ENCODE results near the gene NAV2.

The NAV2 gene

DNA sequence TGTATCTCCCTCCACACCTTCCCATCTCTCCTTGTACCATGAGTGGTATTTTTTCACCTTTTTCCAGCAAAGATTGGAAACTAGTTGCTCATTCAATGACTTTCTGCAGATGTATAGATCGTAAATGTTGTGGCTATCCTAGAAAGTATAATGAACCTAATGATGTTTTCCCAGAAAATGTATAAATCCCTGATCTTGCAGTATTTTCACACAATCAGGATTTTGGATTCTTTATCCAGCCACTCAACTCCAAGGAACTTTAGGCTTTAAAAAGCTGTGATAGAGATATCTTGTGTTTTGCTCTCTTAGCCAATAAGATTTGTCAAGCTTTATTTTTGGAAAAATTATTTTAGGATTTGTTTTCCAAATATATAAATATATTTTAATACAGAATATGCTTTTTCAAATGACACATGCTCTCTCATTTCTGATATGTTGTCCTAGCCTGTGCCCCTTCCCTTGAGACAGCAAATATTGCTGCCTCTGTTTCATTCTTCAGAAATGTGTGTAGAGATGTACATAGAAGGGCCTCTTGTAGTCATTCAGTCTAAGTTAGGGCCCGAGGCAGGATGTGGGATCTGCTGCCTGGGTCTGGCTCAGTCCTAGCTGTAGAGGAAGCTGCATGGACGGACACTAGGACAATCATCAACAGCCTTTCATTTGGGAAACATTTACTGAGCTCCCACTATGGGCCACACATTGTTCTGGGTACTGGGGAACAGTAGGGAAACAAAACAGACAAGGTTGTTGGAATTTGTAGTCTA is 62.4 kb downstream of the NAV2 start:
- no peak for DNase-seq (ENCODE audit: low read depth in 2 of 2)

DNA sequence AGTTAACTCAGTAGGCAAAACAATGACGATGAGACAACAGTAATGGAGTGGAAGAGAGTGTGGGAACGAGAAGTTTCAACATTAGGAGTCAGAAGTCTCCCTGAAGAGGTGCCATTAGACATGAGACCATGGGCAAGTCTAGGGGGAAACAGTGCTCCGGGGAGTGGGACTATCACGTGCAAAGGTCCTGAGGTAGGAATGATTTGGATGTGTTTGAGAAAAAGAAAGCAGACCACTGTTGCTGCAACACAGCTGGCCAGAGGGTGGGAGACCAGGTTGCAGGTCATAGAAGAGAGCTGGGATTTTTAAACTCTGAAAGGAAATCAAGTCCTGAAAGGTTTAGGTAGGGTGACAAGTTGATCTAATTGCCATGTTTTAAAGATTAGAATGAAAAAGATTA is 63.0 kb downstream of the NAV2 start:
- DNase-seq (ENCODE audit: low read depth in 2 of 2) = no peak

DNA sequence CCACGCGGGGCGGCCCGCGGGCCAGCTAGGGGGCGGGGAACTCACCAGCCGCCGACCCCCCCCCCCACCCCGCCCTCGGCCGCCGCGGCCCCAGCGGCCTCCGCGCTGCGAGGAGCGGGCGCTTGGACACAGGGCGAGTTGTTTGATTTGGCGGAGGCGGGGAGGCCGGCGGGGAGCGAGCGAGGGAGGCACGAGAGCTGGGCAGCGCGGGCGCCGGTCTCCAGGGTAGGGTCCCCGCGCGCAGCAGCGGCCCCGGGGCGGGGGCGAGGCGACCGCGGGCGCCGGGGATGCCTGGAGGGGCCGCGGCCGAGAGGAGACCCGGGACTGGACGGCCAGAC is 64.4 kb downstream of the NAV2 start:
- DNase-seq (ENCODE audit: low read depth in 2 of 2) = no peak

DNA sequence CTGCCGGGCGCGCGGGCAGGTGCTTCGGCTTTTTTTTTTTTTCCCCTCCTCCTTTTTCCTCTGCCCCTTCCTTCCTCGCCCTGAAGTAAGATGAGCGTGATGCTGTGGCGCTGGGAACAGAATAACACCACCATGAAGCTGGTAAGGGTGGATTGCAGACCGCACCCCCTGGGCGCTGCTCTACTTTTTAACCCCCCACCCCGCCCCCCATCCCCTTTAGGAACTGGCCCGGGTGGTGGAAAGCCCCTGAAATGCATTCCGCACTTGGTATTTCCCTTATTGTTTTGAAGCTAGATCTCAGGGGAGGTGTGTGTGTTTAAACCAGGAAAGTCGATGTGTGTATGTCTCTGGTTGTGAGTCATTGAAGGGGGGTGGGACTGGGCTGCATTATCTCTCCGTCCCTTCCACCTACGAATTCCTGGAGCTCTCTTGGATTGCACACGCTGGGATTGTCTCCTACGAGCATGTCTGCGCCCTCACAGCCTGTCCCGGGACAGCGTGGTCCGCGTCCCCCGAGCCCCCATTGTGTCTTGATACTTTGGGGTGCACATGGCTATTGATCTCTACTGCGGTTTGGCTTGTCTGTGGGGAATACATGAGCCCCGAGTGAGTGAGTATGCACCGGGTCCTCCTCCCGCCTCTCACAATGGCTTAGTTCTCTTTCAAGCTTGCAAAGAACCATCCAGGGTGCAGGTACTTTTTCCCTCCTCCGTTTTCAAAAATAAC is 64.9 kb downstream of the NAV2 start:
- no peak for DNase-seq (ENCODE audit: low read depth in 2 of 2)

DNA sequence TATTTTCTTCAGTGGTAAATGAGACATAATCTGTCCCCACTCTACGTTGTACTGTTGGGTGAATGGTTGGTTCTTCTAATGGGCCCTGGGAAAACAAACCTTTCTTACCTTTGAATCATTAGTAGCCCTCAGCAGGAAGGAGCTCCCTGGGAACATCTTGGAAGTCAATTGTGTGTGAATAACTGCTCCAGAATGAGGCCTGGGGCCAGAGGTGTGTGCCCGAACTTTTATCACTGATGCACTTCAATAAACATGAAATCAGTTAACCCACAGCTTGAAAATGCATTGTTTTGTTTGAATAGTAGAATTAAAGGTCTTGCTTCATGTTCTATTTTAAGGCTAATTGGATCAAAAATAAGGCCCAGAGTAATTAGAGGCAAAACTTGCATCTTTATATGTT is 67.1 kb downstream of the NAV2 start:
- no peak for DNase-seq (ENCODE audit: low read depth in 2 of 2)

DNA sequence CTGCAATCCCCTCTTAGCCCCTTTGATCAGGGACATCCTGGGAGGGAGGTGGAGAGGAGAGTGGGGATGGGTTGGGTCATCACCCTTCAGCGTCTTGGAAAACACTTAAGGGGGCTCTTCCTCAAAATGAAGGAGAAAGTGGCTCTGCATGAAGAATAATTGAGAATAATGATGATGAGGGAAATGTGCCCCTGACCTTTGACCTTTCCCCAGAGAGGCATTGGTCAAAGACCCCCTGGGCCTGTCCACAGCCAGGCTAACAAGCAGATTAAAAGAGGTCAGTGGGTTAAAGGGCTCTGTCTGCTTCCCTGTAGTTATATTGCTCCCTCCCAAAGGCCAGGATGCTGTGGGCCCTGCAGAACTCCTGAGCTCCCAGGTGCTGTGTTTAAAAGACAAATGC is 68.7 kb downstream of the NAV2 start:
- DNase-seq (ENCODE audit: low read depth in 2 of 2) = no peak

DNA sequence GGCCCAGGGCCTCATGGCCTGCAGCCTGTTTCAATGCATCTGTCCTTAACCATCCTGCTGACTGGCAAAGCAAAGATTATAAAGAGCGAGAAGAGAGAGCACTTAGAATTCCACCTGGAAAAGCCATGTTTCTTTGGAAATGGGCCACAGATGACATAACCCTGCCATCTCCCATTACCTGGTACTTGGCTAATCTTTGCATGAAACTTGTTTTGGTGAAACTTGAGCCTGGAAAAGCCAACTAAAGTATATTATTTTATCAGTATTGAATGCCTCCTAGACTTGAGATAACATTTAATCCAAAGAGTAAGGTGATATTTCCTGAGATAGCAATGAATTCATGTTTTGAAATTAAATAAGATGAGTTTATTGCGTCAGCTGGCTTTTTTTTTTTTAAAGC is 72.6 kb downstream of the NAV2 start:
- no peak for DNase-seq (ENCODE audit: low read depth in 2 of 2)

DNA sequence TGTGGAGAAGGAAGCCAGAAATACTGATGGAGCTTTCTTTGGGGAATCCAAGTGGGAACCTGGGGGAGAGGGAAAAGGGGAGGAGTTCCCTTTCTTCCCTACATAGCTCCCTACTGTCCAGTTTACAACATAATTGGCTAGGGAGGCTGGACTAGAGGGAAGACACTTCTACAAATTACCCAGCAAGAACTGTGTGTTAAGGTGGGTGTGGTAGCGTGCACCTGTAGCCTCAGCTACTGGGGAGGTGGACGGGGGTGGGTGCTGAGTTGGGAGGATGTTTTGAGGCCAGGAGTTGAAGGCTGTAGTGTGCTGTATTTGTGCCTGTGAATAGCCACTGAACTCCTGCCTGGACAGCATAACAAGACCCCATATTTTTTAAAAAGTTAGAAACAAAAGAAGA is 74.0 kb downstream of the NAV2 start:
- DNase-seq (ENCODE audit: low read depth in 2 of 2) = no peak

DNA sequence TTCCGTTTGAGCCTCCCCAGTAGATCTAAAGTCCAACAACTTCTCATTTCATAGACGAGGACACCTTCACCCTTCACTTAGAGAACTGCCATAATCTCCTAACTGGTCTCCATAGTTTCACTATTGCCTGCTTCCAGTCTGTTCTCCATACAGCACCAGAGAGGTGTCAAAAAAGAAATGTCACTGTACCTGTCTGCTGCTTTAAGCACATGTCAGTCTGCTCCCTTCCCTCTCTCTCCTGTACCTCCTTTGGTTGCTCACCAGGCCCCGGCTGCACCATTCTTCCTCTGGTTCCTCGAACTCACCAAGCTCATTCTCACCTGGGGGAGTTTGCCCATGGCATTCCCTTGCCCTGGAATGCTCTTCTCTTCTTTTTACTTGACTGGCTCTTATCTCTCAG is 75.8 kb downstream of the NAV2 start:
- no peak for DNase-seq (ENCODE audit: low read depth in 2 of 2)

DNA sequence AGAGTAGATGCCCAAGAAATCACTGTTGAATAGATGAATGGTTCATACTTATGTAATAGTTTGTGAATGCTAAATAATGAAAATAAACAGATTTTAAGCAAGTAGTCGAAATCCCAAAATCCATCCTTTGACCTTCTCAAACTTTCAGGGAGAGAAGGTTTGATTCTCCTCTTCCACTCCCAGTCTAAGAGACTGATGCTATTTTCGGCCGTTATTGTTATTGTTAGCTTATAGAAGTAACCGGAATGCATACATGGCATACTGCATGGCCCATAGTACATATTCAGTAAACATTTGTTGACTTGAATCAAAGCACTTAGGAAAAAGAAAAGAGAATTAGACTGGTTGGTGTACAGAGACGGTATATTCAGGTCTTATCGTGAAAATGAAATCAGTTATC is 76.6 kb downstream of the NAV2 start:
- DNase-seq (ENCODE audit: low read depth in 2 of 2) = no peak

DNA sequence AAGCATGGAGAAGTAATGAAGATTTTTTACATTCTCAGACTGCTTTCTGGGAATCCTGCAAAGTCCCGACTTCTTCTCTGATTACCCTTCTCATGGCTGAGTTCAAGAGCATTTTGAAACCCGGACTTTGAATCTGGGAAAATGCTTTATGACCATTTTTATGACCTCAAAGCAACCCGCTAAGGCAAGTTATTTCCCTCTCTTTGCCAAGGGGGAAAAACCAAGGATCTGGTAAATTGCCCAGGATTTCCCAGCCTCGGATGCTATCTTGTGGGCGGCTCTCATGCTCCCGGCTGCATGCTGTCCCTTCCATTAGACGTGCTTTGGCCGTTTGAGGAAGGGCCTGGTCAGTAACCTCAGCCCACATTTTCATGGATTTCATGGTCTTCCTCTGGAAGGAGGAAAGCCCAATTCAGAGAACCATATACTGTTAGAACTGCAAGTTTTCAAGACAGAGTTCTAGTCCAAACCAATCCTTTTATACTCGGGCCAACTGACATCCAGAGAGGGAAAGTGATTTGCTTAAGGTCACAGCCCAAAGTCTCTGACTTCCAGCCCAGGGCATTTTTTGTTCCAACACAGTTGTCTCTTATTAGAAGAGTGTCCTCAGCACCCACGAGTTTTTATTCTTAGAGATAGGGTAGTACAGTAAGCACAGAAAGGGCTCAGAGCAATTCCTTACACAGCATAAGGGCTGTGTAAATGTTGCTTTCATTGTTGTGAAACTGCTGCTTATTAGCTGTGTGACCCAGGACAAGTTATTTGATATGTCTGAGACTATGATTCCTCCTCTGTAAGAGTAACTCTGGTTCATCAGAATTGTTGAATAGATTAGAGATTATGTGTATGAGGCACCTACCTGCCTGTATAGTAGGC is 77.4 kb downstream of the NAV2 start:
- no peak for DNase-seq (ENCODE audit: low read depth in 2 of 2)

DNA sequence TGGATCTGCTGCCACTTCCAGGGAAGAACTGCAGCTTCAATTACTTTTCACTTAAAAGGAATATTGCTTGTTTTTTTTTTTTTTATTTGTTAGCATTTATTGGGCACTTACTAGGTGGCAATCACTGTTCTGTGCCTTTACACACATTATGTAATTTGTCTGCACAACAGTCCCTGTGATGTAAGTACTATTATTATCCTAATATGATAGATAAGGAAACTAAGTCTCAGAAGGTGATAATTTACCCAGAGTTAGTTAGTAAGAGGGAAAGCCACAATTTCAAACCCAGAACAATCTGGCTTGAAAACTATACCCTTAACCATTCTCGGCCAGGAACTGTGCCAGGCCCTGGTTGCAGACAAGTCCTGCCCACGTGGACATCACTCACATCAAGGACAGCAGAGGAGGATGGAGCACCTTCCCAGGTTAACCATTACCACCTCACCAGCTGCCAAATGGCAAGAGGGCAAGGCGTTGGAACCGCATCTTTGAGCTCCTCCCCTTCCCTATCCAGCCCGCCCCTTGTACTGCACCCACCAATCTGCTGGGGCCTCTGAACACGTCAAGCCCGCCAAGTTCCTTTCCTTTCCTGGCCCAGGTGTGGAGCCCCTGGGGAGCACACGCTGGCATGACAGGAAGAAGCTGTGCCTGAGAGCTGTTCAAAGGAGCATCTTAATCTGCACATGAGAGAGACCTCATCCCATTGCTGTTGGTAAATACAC is 78.4 kb downstream of the NAV2 start:
- DNase-seq (ENCODE audit: low read depth in 2 of 2) = no peak

DNA sequence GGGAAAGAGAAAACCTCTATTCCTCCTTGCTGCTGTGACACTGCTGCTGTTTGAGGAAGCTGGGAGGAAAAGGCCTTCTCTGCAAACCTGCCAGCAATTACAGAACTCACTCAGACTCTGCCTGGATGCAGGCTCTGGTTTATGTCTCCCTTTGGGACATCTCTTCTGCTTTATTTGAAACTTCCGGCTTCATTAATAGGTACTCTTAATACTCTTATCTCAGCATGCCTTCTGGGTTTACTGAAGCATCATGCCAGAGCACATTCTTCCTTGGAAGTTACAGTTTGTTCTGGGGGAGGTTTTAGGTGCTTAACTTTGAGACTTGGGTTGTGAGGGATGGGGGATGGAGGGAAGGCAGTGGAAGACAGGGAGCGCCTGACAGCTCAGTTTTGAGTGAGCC is 79.9 kb downstream of the NAV2 start:
- no peak for DNase-seq (ENCODE audit: low read depth in 2 of 2)

DNA sequence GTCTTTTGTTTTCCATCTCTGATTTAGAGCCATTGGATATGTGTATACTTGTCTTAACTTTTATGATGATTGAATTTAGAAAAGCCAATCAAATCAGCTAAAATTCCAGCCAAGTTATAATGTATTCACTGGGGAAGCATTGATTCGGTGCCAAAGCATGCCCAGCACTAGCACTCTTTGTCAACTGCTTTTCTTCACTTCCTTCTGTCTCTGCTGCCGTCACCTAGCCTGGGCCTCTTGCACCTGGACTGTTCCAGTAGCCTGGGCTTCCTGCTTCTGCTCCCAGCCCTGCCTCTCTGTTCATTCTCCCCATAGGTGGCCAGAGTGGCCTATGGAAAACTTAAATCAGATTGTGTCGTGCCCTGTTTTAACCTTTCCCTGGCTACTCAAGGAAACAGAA is 80.7 kb downstream of the NAV2 start:
- DNase-seq (ENCODE audit: low read depth in 2 of 2) = no peak

DNA sequence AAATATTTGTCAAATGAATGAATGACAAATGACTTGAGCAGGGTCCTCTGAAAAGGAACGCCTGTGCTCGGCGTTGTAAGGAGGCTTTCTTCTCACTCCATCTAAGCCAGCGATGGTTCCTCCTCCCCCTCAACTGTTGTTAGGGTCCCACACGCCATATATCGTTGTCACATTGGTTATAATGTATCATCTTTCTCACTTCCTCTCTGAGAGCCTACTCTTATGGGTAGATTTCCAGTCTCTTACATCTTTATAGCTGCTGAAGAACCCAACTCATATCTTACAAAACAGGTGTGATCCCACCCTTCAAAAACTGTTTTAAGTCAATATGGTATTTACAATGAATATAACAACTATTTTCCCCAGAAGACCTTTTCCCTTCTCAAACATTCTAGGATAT is 81.5 kb downstream of the NAV2 start:
- no peak for DNase-seq (ENCODE audit: low read depth in 2 of 2)

DNA sequence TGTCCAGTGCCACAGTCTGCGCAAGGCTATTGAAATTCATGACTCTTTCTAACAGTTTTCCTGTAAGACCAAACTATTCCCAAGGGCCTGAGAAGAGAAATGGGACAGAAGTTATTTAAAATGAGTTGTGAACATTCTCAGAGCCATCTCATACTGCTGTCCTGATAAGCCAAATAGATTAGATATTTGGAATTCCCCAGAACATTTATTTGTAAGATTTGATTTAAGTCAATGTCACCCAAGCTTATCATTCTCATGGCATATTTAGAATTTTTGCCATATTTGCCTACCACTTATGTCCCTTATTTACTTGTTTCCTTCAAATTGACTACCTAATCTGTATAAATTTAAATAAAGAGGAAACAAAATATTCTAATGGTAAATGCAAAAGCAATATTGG is 82.4 kb downstream of the NAV2 start:
- DNase-seq (ENCODE audit: low read depth in 2 of 2) = no peak

DNA sequence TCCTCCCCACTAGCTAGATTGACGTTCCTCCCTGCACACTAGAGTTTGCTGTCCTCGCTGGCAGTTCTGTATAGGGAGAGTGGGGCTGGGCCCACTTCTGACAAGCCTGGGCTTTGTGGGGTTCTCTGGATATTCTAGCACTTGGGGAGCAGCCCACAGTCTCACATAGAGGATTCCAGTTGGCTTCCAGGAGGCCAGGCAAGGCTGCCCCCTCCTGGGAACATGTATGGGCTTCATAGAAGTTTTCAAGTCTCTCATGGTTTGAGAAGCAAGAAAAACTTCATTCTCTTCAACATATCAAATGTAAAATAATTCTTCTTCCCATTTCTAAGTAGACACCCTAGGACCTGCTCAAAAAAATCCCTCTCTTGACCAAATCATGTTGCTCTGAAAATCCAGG is 87.5 kb downstream of the NAV2 start:
- DNase-seq (ENCODE audit: low read depth in 2 of 2) = no peak

DNA sequence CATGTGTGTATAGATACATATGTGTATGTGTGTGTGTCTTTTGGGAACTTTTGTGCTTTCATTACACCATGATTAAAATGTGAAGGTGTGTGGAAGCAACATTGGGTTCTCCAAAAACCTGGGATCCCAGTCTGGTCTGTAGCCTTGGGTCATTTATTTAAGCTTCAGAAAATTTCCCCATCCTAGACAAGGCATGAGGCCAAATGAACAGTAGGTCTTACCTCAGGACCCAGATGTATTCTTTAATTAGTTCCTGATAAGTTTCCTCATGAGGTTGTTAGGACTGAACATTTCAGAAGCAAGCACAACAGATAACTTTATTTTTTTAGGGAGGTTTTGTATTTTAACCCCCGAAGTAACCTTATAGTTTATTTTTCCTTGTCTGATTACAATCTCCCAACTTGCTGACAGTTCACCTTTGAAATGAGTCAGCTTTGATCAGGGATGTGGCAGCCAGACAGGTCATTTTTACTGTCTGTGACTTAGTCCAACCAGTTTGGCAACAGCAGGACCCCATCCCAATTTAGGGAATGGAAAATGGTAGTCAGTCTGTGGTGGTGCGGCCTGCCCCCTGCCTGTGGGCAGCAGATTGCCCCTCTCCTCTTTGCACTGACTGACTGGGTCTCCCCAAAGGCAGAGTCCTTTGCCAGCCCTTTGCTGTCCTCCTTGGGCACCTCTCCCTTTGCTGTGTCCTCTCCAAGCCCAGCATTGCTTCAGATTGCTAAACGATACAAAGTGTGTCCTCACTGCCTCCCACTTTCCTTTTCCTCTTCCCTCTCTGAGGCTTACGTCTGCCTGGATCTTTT is 88.3 kb downstream of the NAV2 start:
- no peak for DNase-seq (ENCODE audit: low read depth in 2 of 2)

DNA sequence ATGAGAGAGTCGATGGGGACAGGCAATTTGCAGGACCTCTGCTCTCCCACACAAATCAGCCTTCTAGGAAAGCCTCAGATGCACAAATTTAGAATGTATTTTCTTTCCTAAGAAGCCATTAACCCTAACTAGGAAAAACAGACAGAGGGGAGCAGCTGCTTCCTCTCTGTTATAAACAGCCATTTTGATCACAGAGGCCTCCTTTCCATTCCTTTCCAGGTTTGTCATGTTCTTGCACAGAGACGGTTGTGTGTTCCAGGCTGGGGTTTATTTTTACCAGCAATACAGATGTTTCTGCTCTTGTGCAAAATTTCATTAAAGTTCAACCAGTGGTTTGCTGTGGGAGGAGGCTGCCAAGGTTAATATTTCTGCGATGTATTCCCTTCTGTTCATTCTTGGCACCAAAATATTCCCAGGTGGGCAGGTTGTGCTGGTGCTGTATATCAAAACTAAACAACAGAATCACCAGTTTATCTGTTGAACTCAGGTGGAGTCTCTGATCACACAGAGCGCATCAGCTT is 90.2 kb downstream of the NAV2 start:
- DNase-seq (ENCODE audit: low read depth in 2 of 2) = no peak

DNA sequence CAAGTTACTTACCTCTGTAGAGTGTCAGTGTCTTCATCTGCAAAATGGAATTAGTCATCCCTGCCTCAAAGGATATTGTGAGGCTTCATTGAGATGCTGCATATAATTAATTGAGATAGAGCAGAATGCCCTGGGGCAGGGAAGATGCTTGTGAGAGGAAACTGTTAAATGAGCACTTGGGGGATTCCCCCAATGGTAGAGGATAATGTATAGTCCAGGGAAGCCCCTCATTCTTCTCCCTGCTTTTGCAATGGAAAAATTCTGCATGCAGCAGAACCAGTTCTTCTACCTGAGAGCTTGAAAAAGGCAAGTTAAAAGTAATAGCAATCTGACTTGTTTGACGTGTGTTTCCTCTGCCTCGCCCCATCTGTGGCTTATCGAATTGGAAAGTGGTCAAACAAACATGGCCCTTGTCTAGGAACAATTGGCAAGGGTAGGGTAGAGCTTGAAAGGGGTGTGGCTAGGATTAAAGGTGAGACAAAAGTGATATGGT is 90.9 kb downstream of the NAV2 start:
- DNase-seq (ENCODE audit: low read depth in 2 of 2) = no peak

DNA sequence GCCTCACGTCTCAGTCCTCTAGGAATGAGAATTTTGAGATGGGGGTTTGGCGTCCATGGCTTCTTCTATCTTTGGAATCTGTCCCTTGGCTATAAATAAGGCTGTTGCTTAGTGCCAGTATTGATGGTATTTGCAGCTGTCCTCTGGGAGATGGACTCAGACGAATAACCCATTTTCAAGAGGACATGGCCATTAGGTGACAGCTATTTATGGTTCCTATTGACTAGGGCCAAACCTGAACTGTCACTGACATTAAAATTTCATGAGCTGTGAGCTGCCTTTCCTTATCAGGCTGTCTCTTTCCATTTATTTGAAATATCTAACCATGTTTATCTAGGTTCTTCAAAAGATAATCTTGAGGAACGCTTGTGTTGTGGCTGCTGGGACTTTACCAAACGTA is 92.7 kb downstream of the NAV2 start:
- DNase-seq (ENCODE audit: low read depth in 2 of 2) = no peak
